Effector CD8-positive, alpha-beta T cell (primary cell): ENCODE measurements around the gene PISD.
"Not testable (repeated sequence)": the region's sequence is repeated elsewhere in the genome, so short reads cannot be mapped to it uniquely, and the experiment has no call there.

ENCODE experiments used
- DNase-seq: peaks from one replicate; lab custom pipeline; 2025; lab: John Stamatoyannopoulos, UW

The PISD gene

GRCh38 chr22:31607696-31608095 lies 54.3 kb downstream of the PISD start:
- DNase-seq, result no peak

GRCh38 chr22:31605851-31606585 lies 56.0 kb downstream of the PISD start:
- no peak for DNase-seq

- DNase-seq, result no peak
Measured at GRCh38 chr22:31604746-31605705, 57.0 kb downstream of the PISD start.

GRCh38 chr22:31604137-31604705 lies 57.8 kb downstream of the PISD start:
- DNase-seq, result no peak

- DNase-seq, result no peak
Measured at GRCh38 chr22:31603574-31603973, 58.4 kb downstream of the PISD start.

GRCh38 chr22:31603081-31603525 lies 58.9 kb downstream of the PISD start:
- no peak for DNase-seq

GRCh38 chr22:31602259-31602952 lies 59.6 kb downstream of the PISD start:
- DNase-seq, result no peak

GRCh38 chr22:31595271-31595670 lies 66.7 kb downstream of the PISD start:
- no peak for DNase-seq

- DNase-seq, result not testable (repeated sequence)
Measured at GRCh38 chr22:31590161-31590560, 71.9 kb downstream of the PISD start.

- no peak for DNase-seq
Measured at GRCh38 chr22:31588970-31589675, 72.9 kb downstream of the PISD start.

GRCh38 chr22:31586137-31586920 lies 75.7 kb downstream of the PISD start:
- no peak for DNase-seq

- no peak for DNase-seq
Measured at GRCh38 chr22:31585161-31585859, 76.7 kb downstream of the PISD start.

- no peak for DNase-seq
Measured at GRCh38 chr22:31584804-31585160, 77.2 kb downstream of the PISD start.

GRCh38 chr22:31583861-31584485 lies 78.0 kb downstream of the PISD start:
- no peak for DNase-seq

- DNase-seq, result no peak
Measured at GRCh38 chr22:31579835-31580242, 82.2 kb downstream of the PISD start.

- no peak for DNase-seq
Measured at GRCh38 chr22:31578171-31578570, 83.8 kb downstream of the PISD start.

GRCh38 chr22:31577711-31578110 lies 84.3 kb downstream of the PISD start:
- no peak for DNase-seq

GRCh38 chr22:31575190-31575589 lies 86.8 kb downstream of the PISD start:
- no peak for DNase-seq

GRCh38 chr22:31574055-31574670 lies 87.9 kb downstream of the PISD start:
- DNase-seq, result no peak
